Measurements from ENCODE around the gene ATP1A3.
A peak's percentile ranks its signal among the peaks of the same experiment; 100 is the strongest.

DNA sequence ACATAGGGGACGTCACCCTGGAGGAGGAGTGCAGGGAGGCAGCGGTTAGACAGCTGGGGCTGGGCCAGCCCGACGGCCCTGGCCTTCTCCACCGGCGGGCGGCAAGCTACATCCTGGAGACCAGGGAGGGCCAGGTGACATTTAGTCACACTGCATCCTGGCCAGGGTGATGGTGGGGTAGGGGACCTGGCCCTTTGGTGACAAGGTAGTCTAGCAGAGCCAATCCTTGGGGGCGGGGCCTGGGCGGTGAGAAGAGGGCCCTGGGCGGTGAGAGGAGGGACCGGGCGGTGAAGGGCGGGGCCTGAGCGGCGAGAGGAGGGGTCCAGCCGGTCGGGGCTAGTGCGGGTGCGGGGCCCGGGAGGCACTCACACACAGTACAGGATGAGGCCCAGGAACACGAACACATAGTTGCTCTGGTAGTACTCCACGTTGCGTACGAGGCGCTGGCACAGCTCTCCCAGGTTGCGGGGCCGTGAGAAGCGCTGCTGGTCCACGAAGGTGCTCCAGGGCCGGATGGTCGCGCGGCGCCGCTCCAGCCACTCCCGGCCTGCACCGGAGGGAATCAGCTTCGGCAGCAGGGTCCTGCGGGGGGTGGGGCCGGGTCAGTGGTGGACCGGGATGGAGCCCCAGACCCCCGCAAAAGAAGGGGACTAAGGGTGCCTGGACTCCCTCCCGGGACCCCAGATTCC is 35.5 kb downstream of the ATP1A3 start:
- TF ChIP-seq, protein P1, sequence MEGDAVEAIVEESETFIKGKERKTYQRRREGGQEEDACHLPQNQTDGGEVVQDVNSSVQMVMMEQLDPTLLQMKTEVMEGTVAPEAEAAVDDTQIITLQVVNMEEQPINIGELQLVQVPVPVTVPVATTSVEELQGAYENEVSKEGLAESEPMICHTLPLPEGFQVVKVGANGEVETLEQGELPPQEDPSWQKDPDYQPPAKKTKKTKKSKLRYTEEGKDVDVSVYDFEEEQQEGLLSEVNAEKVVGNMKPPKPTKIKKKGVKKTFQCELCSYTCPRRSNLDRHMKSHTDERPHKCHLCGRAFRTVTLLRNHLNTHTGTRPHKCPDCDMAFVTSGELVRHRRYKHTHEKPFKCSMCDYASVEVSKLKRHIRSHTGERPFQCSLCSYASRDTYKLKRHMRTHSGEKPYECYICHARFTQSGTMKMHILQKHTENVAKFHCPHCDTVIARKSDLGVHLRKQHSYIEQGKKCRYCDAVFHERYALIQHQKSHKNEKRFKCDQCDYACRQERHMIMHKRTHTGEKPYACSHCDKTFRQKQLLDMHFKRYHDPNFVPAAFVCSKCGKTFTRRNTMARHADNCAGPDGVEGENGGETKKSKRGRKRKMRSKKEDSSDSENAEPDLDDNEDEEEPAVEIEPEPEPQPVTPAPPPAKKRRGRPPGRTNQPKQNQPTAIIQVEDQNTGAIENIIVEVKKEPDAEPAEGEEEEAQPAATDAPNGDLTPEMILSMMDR (IDR thresholded peaks at IDR 0.05) = no peak
- peak; percentile 59 to 71 for TF ChIP-seq POLR2A (IDR thresholded peaks at IDR 0.05)

All from Peyer's patch (tissue), 4 donors.